Parathyroid adenoma (tissue), 2 donors: ENCODE data around the gene MAP3K5.
"Not testable (repeated sequence)": the region's sequence is repeated elsewhere in the genome, so short reads cannot be mapped to it uniquely, and the experiment has no call there.

Experiments used
- H2AFZ ChIP-seq: fragments of 300-600 bp; sonication (generic); one replicate; pipeline ENCODE4 v1.7.0; 2017; ENCODE audit warnings: antibody characterized with exemption, mild to moderate bottlenecking
- H3K27ac ChIP-seq: fragments of 300-600 bp; sonication (generic); one replicate; pipeline ENCODE4 v1.7.0; 2017
- H3K27me3 ChIP-seq: fragments of 300-600 bp; sonication (generic); one replicate; pipeline ENCODE4 v1.7.0; 2017; ENCODE audit warnings: low read length; ENCODE audit not compliant: control insufficient read depth, insufficient read depth
- H3K36me3 ChIP-seq: fragments of 300-600 bp; sonication (generic); one replicate; pipeline ENCODE4 v1.7.0; 2017; ENCODE audit warnings: low read length; ENCODE audit not compliant: control insufficient read depth, insufficient read depth
- H3K4me1 ChIP-seq: fragments of 300-600 bp; sonication (generic); one replicate; pipeline ENCODE4 v1.7.0; 2017; ENCODE audit warnings: control low read depth
- H3K4me2 ChIP-seq: fragments of 300-600 bp; sonication (generic); one replicate; pipeline ENCODE4 v1.7.0; 2017; ENCODE audit warnings: low read length
- H3K4me3 ChIP-seq: fragments of 300-600 bp; sonication (generic); one replicate; pipeline ENCODE4 v1.7.0; 2017; ENCODE audit warnings: low read depth, low read length
- H3K79me2 ChIP-seq: fragments of 300-600 bp; sonication (generic); one replicate; pipeline ENCODE4 v1.7.0; 2017; ENCODE audit warnings: control low read depth
- H3K9ac ChIP-seq: fragments of 300-600 bp; sonication (generic); one replicate; pipeline ENCODE4 v1.7.0; 2017; ENCODE audit warnings: mild to moderate bottlenecking
- H3K9me3 ChIP-seq: fragments of 300-600 bp; sonication (generic); one replicate; pipeline ENCODE4 v1.7.0; 2017; ENCODE audit warnings: low read length; ENCODE audit not compliant: control insufficient read depth
- TF ChIP-seq, protein P1 (sequence below): fragments of 300-600 bp; sonication (generic); IDR thresholded peaks from one replicate; pipeline ENCODE4 v1.7.0; 2017; ENCODE audit warnings: antibody characterized with exemption, mild to moderate bottlenecking
- donor health status: primary hyperparathyroidism.

The MAP3K5 gene

DNA sequence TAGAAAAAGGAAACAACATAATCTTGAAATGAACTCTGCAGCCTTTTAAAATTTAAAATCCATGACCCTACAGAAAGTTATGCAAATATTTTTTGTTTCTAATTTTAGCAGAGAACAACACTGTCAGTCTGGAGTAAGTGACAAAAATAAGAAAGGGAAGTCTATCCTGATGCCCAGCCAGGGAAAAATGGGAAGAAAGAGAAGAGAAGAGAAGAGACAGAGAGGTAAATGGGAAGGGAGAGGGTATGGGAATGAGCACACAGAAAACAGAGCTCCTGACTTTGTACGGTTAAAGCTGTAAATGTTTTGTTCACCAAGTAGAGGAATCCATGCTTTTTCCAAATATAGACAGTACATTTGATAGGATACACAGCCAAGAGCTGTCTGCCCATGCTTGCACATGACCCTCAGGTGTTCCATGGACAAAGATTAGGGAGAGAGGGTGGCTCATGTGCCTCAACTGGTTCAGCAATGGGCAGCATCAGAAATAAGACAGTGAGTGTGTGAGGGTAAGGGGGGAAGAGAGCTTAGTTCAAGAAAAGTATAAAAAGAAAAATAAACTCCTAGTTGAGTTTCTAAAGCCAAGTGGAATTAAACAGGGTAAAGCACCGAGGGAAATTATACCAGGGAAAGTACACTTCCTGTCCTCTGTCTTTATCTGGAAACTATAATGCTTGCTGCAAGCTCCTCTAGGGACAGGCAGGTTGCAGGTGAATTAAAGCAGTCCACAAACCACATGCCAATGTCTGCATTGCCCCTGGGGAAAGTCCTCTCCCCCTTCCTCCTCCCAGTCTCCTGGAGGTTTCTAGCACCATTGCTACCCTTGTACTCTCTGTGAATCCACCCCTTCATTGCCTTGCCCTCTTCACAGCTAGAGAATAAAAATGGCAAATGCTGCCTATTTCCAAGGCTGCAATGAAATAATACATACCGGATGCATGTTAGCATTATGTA, 30.0 kb downstream of the MAP3K5 start:
- no peak overlapping the region for H3K27ac ChIP-seq
- H3K4me3 ChIP-seq, result no peak overlapping the region
- no peaks in the 10 kb centered on the region for H3K79me2 ChIP-seq
- peak overlapping the region; percentile 6 for H3K4me2 ChIP-seq
- no peaks in the 10 kb centered on the region for H3K9me3 ChIP-seq
- TF ChIP-seq, protein P1, sequence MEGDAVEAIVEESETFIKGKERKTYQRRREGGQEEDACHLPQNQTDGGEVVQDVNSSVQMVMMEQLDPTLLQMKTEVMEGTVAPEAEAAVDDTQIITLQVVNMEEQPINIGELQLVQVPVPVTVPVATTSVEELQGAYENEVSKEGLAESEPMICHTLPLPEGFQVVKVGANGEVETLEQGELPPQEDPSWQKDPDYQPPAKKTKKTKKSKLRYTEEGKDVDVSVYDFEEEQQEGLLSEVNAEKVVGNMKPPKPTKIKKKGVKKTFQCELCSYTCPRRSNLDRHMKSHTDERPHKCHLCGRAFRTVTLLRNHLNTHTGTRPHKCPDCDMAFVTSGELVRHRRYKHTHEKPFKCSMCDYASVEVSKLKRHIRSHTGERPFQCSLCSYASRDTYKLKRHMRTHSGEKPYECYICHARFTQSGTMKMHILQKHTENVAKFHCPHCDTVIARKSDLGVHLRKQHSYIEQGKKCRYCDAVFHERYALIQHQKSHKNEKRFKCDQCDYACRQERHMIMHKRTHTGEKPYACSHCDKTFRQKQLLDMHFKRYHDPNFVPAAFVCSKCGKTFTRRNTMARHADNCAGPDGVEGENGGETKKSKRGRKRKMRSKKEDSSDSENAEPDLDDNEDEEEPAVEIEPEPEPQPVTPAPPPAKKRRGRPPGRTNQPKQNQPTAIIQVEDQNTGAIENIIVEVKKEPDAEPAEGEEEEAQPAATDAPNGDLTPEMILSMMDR, result no peak
- no peak overlapping the region for H3K9ac ChIP-seq
- no peaks in the 10 kb centered on the region for H3K36me3 ChIP-seq
- H2AFZ ChIP-seq, result peak overlapping the region; percentile 50
- H3K4me1 ChIP-seq, result no peaks in the 10 kb centered on the region
- no peaks in the 10 kb centered on the region for H3K27me3 ChIP-seq

DNA sequence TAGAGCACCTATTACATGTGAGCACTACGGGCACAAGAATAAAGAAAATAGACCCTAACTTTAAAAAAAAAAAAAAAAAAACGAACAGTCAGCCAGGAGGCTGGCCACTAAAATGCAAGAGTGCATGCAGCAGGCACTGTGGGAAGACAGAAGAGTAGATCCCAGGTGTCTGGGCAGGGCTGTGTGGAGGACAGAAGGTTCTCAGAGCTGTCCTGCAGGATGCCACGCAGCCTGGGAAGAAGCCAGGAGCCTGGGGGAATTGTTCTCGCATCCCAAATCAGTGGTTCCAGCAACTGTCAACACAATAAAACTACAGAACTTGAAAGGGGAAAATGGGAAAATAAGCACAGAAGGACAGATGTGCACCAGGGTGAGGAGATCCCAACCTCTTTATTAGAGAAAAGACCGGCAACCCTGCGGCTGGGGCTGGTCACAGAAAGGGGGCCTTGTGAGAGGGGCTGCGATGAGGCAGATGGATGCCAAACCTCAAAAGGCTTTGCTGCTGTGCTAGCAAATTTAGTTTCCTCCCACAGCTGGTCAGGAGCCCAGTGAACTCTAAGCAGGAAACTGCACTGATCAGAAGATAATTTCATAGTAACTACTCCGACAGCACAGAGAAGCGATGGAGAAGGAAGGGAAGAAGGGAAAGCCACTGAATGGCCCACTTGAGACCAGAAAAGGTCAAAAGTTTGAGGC, 30.9 kb downstream of the MAP3K5 start:
- no peak overlapping the region for H3K9ac ChIP-seq
- H3K27me3 ChIP-seq, result no peaks in the 10 kb centered on the region
- H3K4me3 ChIP-seq, result no peak overlapping the region
- H3K27ac ChIP-seq, result no peak overlapping the region
- H3K4me1 ChIP-seq, result no peaks in the 10 kb centered on the region
- no peaks in the 10 kb centered on the region for H3K9me3 ChIP-seq
- peak overlapping the region; percentile 32 for H3K4me2 ChIP-seq
- H3K79me2 ChIP-seq, result no peaks in the 10 kb centered on the region
- TF ChIP-seq, protein P1, result no peak
- no peaks in the 10 kb centered on the region for H3K36me3 ChIP-seq
- peak overlapping the region; percentile 50 for H2AFZ ChIP-seq

DNA sequence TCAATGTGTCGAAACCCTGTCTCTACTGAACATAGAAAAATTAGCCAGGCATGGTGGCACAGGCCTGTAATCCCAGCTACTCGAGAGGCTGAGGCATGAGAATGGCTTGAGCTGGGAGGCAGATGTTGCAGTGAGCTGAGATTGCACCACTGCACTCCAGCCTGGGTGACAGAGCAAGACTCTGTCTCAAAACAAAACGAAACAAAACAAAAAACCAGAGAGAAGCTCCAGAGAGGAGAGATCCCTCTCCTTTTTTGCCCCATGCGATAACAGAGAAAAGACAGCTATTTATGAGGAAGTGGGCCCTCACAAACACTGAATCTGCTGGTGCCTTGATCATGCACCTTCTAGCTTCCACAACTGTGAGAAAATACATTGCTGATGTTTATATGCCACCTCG, 31.5 kb downstream of the MAP3K5 start:
- H2AFZ ChIP-seq, H3K9me3 ChIP-seq, H3K27ac ChIP-seq, H3K4me3 ChIP-seq, H3K9ac ChIP-seq, H3K27me3 ChIP-seq, H3K79me2 ChIP-seq, H3K4me1 ChIP-seq, H3K36me3 ChIP-seq, H3K4me2 ChIP-seq: not testable (repeated sequence)

DNA sequence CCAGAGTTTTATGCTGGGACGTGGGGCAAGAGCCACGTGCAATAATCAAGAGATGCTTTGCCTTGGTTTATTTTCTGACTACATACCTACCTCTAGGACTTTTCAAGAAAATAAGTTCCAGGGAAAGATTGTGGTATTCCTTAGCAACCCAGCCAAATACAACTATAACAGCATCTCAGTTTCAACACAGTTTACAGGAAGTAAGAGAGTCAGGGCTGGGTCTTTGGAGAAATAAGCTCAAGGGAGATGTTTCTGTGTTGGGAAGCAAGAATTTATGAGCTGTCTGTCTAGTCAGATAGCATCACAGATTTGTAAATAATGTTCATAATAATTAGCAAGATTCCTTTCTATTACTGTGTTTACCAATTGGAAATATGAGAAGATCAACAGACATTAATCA, 35.1 kb downstream of the MAP3K5 start:
- H3K4me3 ChIP-seq, result no peak overlapping the region
- no peak overlapping the region for H3K27ac ChIP-seq
- no peak overlapping the region for H3K9ac ChIP-seq
- H3K79me2 ChIP-seq, result no peaks in the 10 kb centered on the region
- H3K9me3 ChIP-seq, result no peaks in the 10 kb centered on the region
- H3K4me2 ChIP-seq, result no peak overlapping the region
- H2AFZ ChIP-seq, result no peak overlapping the region
- no peaks in the 10 kb centered on the region for H3K27me3 ChIP-seq
- H3K4me1 ChIP-seq, result no peaks in the 10 kb centered on the region
- no peaks in the 10 kb centered on the region for H3K36me3 ChIP-seq
- TF ChIP-seq, protein P1, result no peak

DNA sequence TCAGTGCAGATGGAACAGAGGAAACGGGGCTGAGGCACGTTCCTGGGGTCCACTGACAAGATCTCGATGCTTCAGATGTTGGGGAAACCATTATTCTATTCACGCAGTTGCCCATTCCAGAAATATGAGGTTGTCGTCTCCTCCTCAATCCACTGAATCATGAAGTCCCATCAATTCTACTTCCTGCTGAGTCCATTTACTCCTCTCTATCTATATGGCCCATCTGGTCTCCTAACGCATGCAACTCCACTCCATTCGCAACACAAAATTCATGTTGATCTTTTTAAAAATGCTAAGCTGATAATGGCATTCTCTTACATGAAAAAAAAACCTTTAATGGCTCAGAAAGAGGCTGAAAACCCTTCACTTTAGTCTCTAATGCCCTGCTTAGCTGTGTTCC, 37.5 kb downstream of the MAP3K5 start:
- Histone ChIP-seq H3K27me3 (no peaks in the 10 kb centered on the region), H3K36me3 (no peaks in the 10 kb centered on the region), H3K9ac (no peak overlapping the region), H2AFZ (no peak overlapping the region), H3K9me3 (no peaks in the 10 kb centered on the region), H3K4me1 (no peaks in the 10 kb centered on the region), H3K27ac (no peak overlapping the region), H3K4me2 (no peak overlapping the region), H3K4me3 (no peak overlapping the region), H3K79me2 (no peaks in the 10 kb centered on the region)
- TF ChIP-seq, protein P1, result no peak
